ENCODE measurements around the gene FAAH. TPM values are rescaled to one million over a fixed set of nuclear protein-coding genes. Genes with fewer than 3 reads are reported as not detected.
"Not testable (repeated sequence)": the region's sequence is repeated elsewhere in the genome, so short reads cannot be mapped to it uniquely, and the experiment has no call there.

The FAAH gene
- 10 to 100 TPM; 18.1 to 58.7 (median 38.3) TPM for total RNA-seq

- TF ChIP-seq, protein P1, sequence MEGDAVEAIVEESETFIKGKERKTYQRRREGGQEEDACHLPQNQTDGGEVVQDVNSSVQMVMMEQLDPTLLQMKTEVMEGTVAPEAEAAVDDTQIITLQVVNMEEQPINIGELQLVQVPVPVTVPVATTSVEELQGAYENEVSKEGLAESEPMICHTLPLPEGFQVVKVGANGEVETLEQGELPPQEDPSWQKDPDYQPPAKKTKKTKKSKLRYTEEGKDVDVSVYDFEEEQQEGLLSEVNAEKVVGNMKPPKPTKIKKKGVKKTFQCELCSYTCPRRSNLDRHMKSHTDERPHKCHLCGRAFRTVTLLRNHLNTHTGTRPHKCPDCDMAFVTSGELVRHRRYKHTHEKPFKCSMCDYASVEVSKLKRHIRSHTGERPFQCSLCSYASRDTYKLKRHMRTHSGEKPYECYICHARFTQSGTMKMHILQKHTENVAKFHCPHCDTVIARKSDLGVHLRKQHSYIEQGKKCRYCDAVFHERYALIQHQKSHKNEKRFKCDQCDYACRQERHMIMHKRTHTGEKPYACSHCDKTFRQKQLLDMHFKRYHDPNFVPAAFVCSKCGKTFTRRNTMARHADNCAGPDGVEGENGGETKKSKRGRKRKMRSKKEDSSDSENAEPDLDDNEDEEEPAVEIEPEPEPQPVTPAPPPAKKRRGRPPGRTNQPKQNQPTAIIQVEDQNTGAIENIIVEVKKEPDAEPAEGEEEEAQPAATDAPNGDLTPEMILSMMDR (IDR thresholded peaks at IDR 0.05): no peak
- no peak for TF ChIP-seq POLR2A (IDR thresholded peaks at IDR 0.05)
- no peak for TF ChIP-seq POLR2AphosphoS5 (IDR thresholded peaks at IDR 0.05)
- peak within 1 kb of the TSS; percentile 40 to 69 for H3K27ac ChIP-seq
Observed at GRCh38 chr1:46394108-46394871, at the start of gene FAAH. Gene FAAH, plus strand, starts transcription at chr1:46394317. Its CDS starts 32 bp downstream, at chr1:46394349.

DNA sequence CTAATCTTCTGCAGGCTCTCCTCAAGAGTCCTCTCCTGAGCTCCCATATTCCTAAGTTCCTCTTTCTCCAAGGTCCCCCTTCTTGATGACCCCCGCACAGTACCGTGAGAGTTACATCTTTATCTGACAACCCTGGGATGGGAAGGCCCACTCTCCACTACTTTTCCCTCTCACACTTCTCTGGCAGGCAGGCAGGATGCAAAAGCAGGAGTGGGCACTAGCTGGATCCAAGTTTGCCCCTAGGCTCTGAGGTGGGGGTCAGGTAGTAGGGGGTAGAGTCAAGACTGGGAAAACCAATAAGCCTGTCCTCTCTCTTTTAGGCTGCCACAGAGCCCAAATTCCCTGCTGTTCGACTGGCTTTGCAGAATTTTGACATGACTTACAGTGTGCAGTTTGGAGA is 49.6 kb upstream of the FAAH start:
- Histone ChIP-seq H3K27ac (no peak overlapping the region), H3K4me1 (peaks cover 5 to 6% of the 10 kb centered on the region in 2 donors), H3K4me3 (no peak overlapping the region), H3K27me3 (no peaks in the 10 kb centered on the region), H3K36me3 (peaks cover 3% of the 10 kb centered on the region), H3K9me3 (no peaks in the 10 kb centered on the region)
- TF ChIP-seq POLR2A (IDR thresholded peaks at IDR 0.05) (no peak), POLR2AphosphoS5 (IDR thresholded peaks at IDR 0.05) (no peak)
- TF ChIP-seq, protein P1 (IDR thresholded peaks at IDR 0.05): no peak
- intact Hi-C loops (cut with DNase I; ENCODE audit: low total_unique reads): no loop called here
- DNase-seq (ENCODE audit: low spot score in 2 of 2): no peak

More at GRCh38 chr1:46394108-46394871, at the start of gene FAAH:
- intact Hi-C loops (cut with DNase I; ENCODE audit: low total_unique reads): no loop called here
- Histone ChIP-seq H3K9me3 (peaks cover 5 to 8% of the 10 kb centered on the region in 2 donors), H3K36me3 (no peaks in the 10 kb centered on the region), H3K4me3 (peak within 1 kb of the TSS; percentile 36 to 91 (median 62)), H3K4me1 (peaks cover 4 to 6% of the 10 kb centered on the region in 2 donors), H3K27me3 (no peaks in the 10 kb centered on the region)
- DNase-seq (ENCODE audit: low spot score in 2 of 2): no peak

GRCh38 chr1:46345281-46345680 is 48.8 kb upstream of the FAAH start:
- DNase-seq (ENCODE audit: low spot score in 2 of 2): no peak
- Histone ChIP-seq H3K4me3 (no peak overlapping the region), H3K27ac (no peak overlapping the region), H3K27me3 (no peaks in the 10 kb centered on the region), H3K4me1 (peaks cover 5 to 6% of the 10 kb centered on the region in 2 donors), H3K9me3 (no peaks in the 10 kb centered on the region), H3K36me3 (peaks cover 3% of the 10 kb centered on the region)
- no peak for TF ChIP-seq POLR2AphosphoS5 (IDR thresholded peaks at IDR 0.05)
- no peak for TF ChIP-seq POLR2A (IDR thresholded peaks at IDR 0.05)
- TF ChIP-seq, protein P1 (IDR thresholded peaks at IDR 0.05): no peak
- intact Hi-C loops (cut with DNase I; ENCODE audit: low total_unique reads): no loop called here

- H3K27ac ChIP-seq: no peak overlapping the region
- no peaks in the 10 kb centered on the region for H3K9me3 ChIP-seq
- peaks cover 5% of the 10 kb centered on the region for H3K36me3 ChIP-seq
- H3K4me1 ChIP-seq: no peaks in the 10 kb centered on the region
- no peak for DNase-seq (ENCODE audit: low spot score in 2 of 2)
- intact Hi-C loops (cut with DNase I; ENCODE audit: low total_unique reads): no loop called here
- no peak overlapping the region for H3K4me3 ChIP-seq
- TF ChIP-seq POLR2AphosphoS5 (IDR thresholded peaks at IDR 0.05): no peak
- no peak for TF ChIP-seq POLR2A (IDR thresholded peaks at IDR 0.05)
- TF ChIP-seq, protein P1 (IDR thresholded peaks at IDR 0.05): no peak
- no peaks in the 10 kb centered on the region for H3K27me3 ChIP-seq
Observed at GRCh38 chr1:46352363-46352762, 41.8 kb upstream of the FAAH start.

DNA sequence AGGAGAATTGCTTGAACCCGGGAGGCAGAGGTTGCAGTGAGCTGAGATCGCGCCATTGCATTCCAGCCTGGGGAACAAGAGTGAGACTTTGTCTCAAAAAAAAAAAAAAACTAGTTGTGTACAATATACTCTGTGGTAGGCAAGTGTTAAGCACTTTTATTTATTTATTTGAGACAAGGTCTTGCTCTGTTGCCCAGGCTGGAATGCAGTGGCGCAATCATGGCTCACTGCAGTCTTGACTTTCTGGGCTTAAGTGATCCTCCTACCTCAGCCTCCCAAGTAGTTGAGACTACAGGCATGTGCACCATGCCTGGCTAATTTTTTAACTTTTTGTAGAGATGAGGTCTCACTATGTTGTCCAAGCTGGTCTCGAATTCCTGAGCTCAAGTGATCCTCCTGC is 38.2 kb upstream of the FAAH start:
- intact Hi-C loops (cut with DNase I; ENCODE audit: low total_unique reads); DNase-seq (ENCODE audit: low spot score in 2 of 2); H3K4me1 ChIP-seq; H3K27ac ChIP-seq; H3K4me3 ChIP-seq; H3K9me3 ChIP-seq; H3K36me3 ChIP-seq; H3K27me3 ChIP-seq: not testable (repeated sequence)

All from breast epithelium (tissue), 4 donors.